M059J (cell line): Measurements from ENCODE around the gene RSPH6A. TPM values are rescaled to one million over a fixed set of nuclear protein-coding genes. Genes with fewer than 3 reads are reported as not detected.

ENCODE experiments used
- DNase-seq: peaks from one replicate; pipeline ENCODE4 v3.0.0-alpha.2; 2012; ENCODE audit warnings: low read depth
- total RNA-seq: library from RNA; depleted of rRNA; stranded (reverse); fragments of >200 nt; shearing (Covaris generic); gene quantifications from 2 replicates; pipeline ENCODE4 v1.2.3, GENCODE V29; 2014; rRNA removed

The RSPH6A gene
- total RNA-seq: not detected in 2 replicates

GRCh38 chr19:45814851-45815480, at the start of gene RSPH6A:
Gene RSPH6A (minus strand): TSS chr19:45815308. CDS start chr19:45815176, 132 bp downstream.
- no peak for DNase-seq

GRCh38 chr19:45864629-45865082, 49.5 kb upstream of the RSPH6A start:
- DNase-seq: no peak

- peak; percentile 53 for DNase-seq
Measured at GRCh38 chr19:45863840-45864628, 48.9 kb upstream of the RSPH6A start, which contains the start of gene FOXA3. Gene FOXA3 (plus strand): TSS chr19:45864326. CDS start chr19:45864457, 131 bp downstream.

DNA sequence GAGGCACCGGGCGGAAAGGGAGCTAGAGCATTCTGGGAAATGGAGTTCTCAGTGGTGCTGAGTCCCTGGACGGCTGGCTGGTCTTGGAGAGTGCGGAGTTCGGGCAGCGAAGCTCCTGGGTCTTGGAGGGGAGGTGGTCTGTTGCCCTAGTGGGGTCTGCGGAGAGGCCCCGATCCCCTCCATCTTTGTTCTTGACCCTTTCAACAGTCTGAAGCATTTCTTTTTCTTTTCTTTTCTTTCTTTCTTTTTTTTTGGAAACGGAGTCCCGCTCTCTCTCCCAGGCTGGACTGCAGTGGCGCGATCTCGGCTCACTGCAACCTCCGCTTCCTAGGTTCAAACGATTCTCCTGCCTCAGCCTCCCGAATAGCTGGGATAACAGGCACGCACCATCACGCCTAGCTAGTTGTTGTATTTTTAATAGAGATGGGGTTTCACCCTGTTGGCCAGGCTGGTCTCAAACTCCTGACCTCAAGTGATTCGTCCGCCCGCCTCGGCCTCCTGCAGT, 48.3 kb upstream of the RSPH6A start:
- DNase-seq: no peak

DNA sequence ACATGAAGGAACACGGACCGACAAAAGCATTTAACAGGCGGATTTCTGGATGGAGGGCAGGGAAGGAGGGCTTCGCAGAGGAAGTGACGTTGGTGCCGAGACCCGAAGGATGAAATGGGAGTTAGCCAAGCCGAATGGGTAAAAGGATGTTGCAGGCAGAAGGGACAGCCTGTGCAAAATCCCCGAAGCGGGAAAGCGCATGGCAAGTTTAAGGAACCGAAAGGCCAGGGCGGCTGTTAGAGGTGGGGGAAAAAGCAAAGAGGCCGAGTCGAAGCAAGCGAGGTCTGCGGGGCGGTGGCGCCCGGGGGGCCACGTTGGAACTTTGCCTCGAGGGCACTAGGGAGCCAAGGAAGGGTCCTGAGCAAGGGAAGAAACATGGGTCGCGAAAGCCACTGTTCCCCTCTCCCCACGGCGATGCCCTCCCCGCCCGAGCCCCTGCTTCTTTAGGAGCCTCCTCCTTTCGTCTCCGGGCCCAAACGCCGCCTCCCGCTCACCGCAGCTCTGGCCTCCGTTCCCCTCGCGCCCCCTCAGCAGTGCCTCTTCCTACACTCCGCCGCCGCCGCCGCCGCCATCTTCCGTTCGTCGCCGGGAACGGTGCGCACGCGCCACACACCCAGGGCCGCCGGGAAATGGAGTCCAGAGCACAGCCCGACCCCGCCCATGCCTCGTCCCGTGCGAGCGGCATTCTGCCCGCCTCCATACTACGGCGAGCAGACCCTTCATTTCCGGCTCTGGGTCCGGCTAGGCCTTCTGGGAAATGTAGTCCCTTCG, 47.6 kb upstream of the RSPH6A start, which contains the start of gene SYMPK:
Gene SYMPK, minus strand, starts transcription at position 584 of the 771 bp plus-strand sequence. CDS start 8,652 bp downstream, outside the sequence.
- peak; percentile 99 for DNase-seq

DNA sequence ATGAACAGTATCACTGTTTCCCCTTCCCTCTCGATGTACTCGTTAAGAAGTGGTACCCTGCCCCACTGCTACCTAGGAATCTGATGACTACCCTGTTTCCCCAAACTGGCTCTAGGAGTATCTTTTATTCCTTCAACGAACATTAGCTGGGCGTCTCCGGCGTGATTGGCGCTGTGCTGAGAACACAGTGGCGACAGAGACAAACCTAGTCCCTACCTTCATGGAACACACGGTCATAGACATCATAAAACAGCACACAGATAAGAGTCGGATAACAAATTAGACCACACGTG, 47.1 kb upstream of the RSPH6A start:
- no peak for DNase-seq

GRCh38 chr19:45860359-45861259, 45.5 kb upstream of the RSPH6A start:
- no peak for DNase-seq

DNA sequence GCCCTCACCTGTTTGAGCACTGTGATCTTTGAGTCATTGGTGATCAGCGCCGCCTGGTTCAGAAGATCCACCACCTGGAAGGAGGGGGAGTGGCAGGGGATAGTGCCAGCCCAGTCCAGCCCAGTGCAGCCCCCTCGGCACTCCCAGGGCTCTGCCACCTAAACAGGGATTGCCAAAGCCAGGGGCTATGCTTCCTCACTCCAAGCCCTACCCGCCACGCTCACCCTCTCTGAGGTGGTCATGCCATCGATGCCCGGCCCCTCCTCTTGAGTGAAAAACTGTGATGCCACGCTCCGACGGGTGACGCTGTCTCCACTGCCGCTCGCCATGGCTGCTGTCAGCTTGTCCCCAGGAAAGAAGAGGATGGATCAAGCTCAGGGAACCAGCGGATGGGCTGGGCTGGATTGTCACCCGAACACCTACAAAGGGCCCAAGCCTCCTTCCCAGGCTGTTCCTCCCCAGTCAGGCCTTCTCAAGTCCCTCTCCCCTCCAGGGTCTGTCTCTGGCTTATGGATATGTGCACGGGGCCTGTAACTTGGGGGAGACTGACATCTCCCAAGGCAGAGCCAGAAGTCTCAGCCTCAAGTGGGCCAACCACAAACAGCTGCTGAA, 39.2 kb upstream of the RSPH6A start:
- no peak for DNase-seq

DNA sequence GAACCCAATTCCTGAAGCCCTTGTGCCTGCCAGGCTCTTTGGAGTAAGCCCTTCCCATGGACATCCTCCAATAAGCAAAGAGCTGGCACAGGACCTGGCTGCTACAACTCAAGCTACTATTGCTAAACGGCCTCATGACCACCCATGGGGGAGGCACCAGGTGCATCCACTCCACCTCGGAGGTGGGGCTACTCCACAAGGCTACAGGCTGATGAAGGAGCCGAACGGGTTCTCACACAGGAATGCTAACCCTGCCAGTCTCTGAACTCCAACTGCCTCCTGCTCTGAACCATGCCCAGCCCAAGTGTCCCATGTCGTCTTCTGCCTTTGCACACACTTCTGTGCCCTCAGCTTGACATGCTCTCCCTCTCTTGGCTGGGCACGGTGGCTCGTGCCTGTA, 37.9 kb upstream of the RSPH6A start:
- no peak for DNase-seq

- peak; percentile 24 for DNase-seq
Measured at GRCh38 chr19:45852145-45852750, 37.1 kb upstream of the RSPH6A start.

DNA sequence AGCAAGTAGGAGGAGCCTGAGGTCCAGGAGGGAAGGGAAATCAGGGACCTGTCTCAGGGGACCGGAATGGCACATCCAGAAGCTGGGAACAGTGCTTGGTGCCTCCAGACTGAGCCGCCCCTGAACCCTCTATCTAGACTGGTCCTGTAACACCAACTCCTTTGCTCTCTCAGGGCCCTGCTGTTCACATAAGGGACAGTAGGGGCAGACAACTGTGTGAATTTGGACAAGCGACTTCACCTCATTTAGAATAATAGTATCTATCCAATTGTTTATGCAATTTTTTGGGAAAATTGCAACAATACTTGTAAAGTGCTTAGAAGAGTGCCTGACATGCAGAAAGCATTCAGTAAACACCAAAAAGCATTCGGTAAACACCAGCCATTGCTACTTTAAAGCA, 33.8 kb upstream of the RSPH6A start:
- peak; percentile 11 for DNase-seq

GRCh38 chr19:45847663-45848062, 32.6 kb upstream of the RSPH6A start:
- DNase-seq: no peak

GRCh38 chr19:45842198-45842597, 27.1 kb upstream of the RSPH6A start:
- DNase-seq: no peak

- DNase-seq: no peak
Measured at GRCh38 chr19:45834970-45835369, 19.9 kb upstream of the RSPH6A start.

GRCh38 chr19:45828945-45829344, 13.8 kb upstream of the RSPH6A start:
- DNase-seq: no peak

DNA sequence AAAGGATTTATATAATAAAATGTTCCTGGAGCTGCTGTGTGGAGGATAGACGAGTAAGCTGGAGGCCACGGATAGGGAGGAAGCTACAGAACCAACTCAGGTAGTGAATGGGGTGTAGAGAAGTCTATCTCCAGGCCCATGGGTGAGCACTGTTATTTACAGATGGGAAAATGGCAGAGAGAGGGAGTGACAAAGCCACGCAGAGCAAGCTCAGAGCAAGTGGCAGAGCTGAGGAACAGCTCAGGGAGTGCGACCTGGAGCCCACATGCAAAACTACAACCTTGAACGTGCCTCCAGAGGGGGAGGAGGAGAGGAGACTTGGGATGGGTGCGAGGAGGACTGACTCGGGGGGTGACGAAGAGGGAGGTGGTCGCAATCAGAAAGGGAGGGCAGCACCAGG, 13.4 kb upstream of the RSPH6A start:
- DNase-seq: no peak

DNA sequence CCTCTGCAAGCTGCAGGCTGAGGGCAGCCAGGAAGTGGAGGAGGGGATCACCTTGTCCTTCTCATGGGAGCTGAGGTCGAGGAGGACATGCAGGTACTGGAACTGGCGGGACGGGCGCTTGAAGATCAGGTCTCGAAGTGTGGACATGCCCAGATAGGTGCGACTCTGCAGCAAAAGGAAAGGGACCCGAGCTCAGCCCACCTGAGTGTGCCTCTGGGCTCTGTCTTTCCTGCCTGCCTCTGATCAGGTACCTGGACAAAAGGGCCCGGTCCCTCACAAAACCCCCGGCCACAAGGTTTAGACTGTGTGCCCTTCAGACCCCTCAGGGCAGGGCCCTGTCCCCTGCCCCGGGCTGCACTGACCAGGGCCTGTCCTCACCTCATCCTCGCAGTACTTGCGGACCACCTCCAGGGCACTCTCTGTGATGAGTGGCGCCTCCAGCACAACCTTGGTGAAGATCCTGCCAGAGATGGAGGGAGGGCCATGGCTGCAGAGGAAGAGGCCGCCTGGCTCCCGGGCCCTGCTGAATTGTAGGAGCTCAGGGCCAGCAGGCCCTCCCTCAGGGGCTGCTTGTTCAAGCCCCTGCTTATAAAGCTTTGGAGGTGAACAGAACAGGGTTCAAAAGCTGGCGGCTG, 12.5 kb upstream of the RSPH6A start:
- DNase-seq: no peak

GRCh38 chr19:45826934-45827333, 11.8 kb upstream of the RSPH6A start:
- no peak for DNase-seq
